DND-41 (cell line): Measurements from ENCODE around the gene SOX5.

Experiments
- CTCF ChIP-seq: IDR thresholded peaks from 2 replicates; pipeline ENCODE4 v1.5.1; 2012; ENCODE audit warnings: borderline replicate concordance, low read length, moderate library complexity, mild to moderate bottlenecking; ENCODE audit not compliant: poor library complexity, severe bottlenecking; ENCODE audit errors: extremely low read depth
- EZH2 ChIP-seq: IDR thresholded peaks from 3 replicates; pipeline ENCODE4 v1.6.1; 2012; ENCODE audit warnings: borderline replicate concordance, low read depth, mild to moderate bottlenecking, moderate library complexity, low read length, inconsistent platforms; ENCODE audit not compliant: severe bottlenecking

- no peak for TF ChIP-seq EZH2
- TF ChIP-seq CTCF: no peak
Measured at GRCh38 chr12:23626791-23627190, 322.7 kb downstream of the SOX5 start.
